ENCODE results near the gene CCL27. TPM values are rescaled to one million over a fixed set of nuclear protein-coding genes. Genes with fewer than 3 reads are reported as not detected.

Gene CCL27
- total RNA-seq, 2 donors from 2014 or later = 0.78 to 1.6 TPM

DNA sequence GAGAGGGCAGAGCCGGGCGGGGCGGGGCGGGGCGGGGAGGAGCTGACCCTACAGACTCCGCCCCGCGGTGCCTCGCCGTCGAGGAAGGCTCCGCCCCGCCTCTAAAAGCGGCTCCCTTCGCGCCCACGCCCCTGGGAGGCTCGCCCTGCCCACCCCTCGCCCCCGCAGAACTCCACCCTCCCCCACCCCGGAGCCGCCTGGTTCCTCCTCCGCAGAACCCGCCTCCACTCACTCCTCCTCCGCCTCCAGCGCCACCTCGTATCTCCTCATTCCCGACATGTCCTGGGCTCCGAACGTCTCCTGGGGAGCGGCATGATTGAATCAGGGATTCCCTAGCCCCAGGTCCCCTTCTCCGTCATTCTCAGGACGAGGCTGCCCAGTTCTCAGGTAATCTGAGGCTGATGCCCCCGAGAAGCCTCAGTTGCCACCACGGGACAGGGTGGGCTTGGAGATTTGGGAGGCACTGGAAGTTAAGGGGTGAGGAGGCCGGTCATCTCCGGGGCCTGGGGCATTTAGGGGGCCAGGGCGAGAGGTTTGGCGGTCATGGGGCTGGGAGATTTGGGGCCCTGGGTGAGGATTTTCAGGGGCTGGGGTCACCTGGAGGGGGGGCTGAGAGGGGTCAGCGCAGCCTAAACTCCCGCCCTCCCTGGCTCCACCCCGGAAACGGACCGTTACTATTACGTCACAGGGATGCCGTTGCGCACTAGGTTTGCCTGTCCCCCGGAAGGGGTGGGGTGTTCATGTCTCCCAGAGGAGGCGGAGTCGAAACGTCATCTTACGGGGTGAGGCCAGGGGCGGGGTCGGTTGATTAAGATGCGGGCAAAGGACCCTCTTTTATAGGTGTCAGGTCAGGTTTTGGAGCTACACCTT, 3.2 kb upstream of the CCL27 start:
- ATAC-seq (replicated peaks) = peak; percentile 81
- Mint-ChIP-seq H3K27me3 (no peaks in the 10 kb centered on the region), H3K36me3 (ENCODE audit: low read depth) (peaks cover 8% of the 10 kb centered on the region), H3K9me3 (peaks cover 11% of the 10 kb centered on the region), H3K4me1 (peaks cover 32% of the 10 kb centered on the region), H3K4me3 (peak overlapping the region; percentile 89), H3K27ac (peak overlapping the region; percentile 90)

DNA sequence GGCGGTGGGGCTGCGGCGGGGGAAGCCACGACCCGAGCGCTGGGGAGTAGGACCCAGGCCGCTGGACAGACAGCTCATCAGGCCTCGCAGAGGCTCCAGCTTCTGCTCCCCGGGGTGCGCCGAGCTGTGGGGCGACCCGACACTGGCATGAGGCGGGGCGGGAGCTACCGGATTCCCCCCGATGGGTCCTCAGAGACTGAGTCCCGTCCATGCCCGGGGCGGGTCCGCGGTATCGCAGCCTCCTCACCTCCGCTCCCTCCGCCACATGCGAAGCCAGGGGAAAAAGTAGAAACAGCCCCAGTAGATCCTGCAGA, 2.6 kb upstream of the CCL27 start:
- Mint-ChIP-seq H3K4me1 (peaks cover 36% of the 10 kb centered on the region), H3K27ac (peak overlapping the region; percentile 79), H3K9me3 (peaks cover 11% of the 10 kb centered on the region), H3K36me3 (ENCODE audit: low read depth) (peaks cover 14% of the 10 kb centered on the region), H3K27me3 (no peaks in the 10 kb centered on the region), H3K4me3 (peak overlapping the region; percentile 89)
- ATAC-seq (replicated peaks) = peak; percentile 30

DNA sequence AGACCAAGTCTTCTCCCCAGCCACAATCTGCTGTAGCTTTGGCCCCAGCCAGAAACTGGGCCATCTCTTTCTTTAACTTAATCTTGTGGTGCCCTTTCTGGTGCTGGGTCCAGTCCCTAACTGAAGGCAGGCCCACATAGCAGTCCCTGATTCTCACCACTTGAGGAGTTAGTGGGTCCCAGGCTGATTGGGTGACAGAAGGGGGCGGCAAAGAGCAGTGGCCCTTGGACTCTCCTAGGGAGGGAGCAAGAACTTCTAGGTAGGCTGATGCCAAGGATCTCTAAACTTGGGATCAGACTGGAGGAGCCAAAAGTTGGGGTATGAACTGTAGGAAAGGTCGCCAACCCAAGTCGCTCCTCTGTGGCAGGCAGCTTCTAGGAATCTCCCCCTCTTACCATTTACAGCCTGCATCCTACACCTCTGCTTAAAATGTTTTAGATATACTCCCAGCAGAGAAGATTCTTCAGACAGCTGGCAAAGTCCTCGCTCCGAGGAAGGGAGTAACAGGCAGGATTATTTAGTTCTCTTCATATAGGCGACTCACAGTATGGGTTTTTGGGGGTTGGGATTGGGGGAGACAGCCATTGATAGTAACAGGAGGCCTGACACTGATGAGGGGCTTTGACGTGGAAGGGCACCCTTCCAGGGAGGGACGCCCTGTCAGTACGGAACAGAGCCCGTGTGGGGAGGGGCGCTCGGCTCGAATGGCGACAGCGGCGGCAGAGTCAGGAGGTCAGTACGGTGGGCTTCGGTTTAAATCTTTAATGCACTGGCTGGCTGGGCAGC, 2.0 kb upstream of the CCL27 start:
- H3K4me3 Mint-ChIP-seq = peak overlapping the region; percentile 89
- H3K36me3 Mint-ChIP-seq (ENCODE audit: low read depth) = peaks cover 14% of the 10 kb centered on the region
- ATAC-seq (replicated peaks) = peak; percentile 55
- H3K4me1 Mint-ChIP-seq = peaks cover 36% of the 10 kb centered on the region
- H3K9me3 Mint-ChIP-seq = peaks cover 8% of the 10 kb centered on the region
- H3K27ac Mint-ChIP-seq = peak overlapping the region; percentile 79
- H3K27me3 Mint-ChIP-seq = no peaks in the 10 kb centered on the region

DNA sequence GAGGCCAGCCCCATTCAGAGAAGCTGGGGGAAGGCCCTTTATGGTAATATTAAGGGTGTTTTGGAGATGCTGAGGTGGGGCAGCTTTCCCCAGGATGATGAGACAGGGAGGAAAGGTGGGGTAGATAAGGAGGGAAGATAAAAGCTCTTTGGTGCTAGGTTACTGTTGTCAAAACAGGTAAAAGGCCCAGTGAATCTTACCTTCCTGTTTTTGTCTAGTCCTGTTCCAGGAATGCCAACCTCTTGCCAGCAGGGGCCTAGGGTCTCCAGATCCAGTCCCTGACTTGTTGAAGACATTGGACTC, 797 bp upstream of the CCL27 start:
- Mint-ChIP-seq H3K4me1 (peaks cover 36% of the 10 kb centered on the region), H3K36me3 (ENCODE audit: low read depth) (peaks cover 9% of the 10 kb centered on the region), H3K9me3 (no peaks in the 10 kb centered on the region), H3K27ac (peak overlapping the region; percentile 79), H3K27me3 (no peaks in the 10 kb centered on the region), H3K4me3 (peak overlapping the region; percentile 89)
- no peak for ATAC-seq (replicated peaks)

DNA sequence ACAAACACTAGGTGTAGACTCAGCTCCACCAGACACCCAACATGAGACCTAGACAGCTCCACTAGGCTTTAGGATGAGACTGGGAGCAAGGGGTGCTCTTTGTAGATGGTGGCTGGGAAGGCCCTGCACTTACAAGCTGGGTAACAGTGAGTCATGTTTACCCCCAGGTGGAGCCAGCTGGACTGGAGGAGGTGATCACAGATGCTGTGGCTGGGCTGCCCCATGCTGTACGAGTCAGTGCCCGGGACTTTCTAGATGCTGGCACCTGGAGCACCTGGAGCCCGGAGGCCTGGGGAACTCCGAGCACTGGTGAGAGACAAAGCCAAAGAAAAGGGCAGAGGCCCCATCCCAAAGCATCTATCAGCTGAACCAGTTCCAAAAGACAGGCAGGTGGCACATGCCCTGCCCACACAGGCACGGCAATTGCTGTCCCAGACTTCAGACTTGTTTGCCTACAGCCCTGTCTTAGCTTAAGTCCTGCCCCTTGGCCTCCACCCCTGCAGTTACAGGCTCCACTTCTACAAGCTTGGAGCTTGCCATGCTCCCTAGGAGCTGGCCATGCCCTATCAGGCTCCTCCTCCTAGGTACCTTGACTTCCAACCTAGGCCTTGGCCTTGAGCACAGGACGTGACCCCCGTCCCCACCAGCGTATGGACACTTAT, 2.7 kb downstream of the CCL27 start:
- no peaks in the 10 kb centered on the region for H3K9me3 Mint-ChIP-seq

DNA sequence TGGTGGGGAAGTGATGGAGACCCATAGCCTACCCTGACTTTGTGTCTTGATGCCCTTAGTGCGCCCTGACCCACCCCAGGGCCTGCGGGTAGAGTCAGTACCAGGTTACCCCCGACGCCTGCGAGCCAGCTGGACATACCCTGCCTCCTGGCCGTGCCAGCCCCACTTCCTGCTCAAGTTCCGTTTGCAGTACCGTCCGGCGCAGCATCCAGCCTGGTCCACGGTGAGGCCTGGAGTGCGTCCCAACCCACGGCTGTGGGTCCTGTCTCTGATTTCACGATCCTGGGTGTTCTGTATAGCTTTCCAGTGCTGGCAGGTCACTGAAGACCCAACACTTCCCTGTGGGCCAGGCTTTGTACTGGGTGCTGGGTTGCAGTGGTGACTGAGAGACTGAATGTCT, 4.0 kb downstream of the CCL27 start:
- H3K36me3 Mint-ChIP-seq (ENCODE audit: low read depth) = peaks cover 9% of the 10 kb centered on the region
- H3K27me3 Mint-ChIP-seq = no peaks in the 10 kb centered on the region
- ATAC-seq (replicated peaks) = no peak
- H3K9me3 Mint-ChIP-seq = no peaks in the 10 kb centered on the region
- H3K4me1 Mint-ChIP-seq = peaks cover 33% of the 10 kb centered on the region
- H3K27ac Mint-ChIP-seq = peak overlapping the region; percentile 20
- H3K4me3 Mint-ChIP-seq = no peak overlapping the region

More for the DNA sequence above, 2.7 kb downstream of the CCL27 start:
- no peak overlapping the region for H3K4me3 Mint-ChIP-seq
- H3K36me3 Mint-ChIP-seq (ENCODE audit: low read depth) = peaks cover 9% of the 10 kb centered on the region
- ATAC-seq (replicated peaks) = peak; percentile 24
- peaks cover 41% of the 10 kb centered on the region for H3K4me1 Mint-ChIP-seq
- H3K27ac Mint-ChIP-seq = no peak overlapping the region
- no peaks in the 10 kb centered on the region for H3K27me3 Mint-ChIP-seq

DNA sequence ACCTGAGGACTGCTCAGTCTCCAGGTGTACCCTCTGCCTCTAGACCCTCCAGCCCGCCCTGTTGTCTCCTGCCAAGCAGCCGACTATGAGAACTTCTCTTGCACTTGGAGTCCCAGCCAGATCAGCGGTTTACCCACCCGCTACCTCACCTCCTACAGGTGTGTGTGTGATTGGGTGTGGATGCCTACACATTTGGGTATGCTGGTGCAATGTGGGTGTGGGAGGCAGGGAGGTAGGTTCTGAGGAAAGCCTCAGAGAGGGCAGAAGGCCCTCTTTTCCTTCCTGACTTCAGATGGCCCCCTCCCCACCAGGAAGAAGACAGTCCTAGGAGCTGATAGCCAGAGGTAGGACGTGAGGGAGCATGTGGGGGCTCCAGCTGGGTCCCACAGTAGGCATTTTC, 5.5 kb downstream of the CCL27 start:
- Mint-ChIP-seq H3K4me1 (peaks cover 36% of the 10 kb centered on the region), H3K27me3 (no peaks in the 10 kb centered on the region), H3K36me3 (ENCODE audit: low read depth) (peaks cover 9% of the 10 kb centered on the region), H3K9me3 (no peaks in the 10 kb centered on the region), H3K4me3 (no peak overlapping the region), H3K27ac (no peak overlapping the region)
- ATAC-seq (replicated peaks) = no peak

DNA sequence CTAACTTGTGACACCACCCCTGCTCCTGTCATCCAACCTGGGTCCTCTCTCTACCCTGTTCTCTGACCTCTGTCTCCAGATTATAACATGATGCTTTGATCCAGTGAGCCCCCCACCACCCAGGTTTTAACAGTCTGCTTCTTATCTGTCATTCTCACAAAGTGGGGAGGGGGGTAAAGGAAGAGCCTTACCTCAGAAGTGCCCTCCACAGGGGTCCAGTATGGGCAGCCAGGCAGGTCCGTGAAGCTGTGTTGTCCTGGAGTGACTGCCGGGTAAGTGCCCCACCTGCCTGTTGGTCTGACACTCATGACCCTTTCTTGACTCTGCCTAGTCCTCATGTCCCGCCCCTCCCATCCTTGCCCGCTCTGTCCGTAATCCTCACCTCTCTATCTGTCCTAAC, 7.1 kb downstream of the CCL27 start:
- peaks cover 10% of the 10 kb centered on the region for H3K36me3 Mint-ChIP-seq (ENCODE audit: low read depth)
- H3K4me1 Mint-ChIP-seq = peaks cover 28% of the 10 kb centered on the region
- no peaks in the 10 kb centered on the region for H3K27me3 Mint-ChIP-seq
- peak overlapping the region; percentile 80 for H3K27ac Mint-ChIP-seq
- no peaks in the 10 kb centered on the region for H3K9me3 Mint-ChIP-seq
- H3K4me3 Mint-ChIP-seq = no peak overlapping the region
- ATAC-seq (replicated peaks) = no peak

DNA sequence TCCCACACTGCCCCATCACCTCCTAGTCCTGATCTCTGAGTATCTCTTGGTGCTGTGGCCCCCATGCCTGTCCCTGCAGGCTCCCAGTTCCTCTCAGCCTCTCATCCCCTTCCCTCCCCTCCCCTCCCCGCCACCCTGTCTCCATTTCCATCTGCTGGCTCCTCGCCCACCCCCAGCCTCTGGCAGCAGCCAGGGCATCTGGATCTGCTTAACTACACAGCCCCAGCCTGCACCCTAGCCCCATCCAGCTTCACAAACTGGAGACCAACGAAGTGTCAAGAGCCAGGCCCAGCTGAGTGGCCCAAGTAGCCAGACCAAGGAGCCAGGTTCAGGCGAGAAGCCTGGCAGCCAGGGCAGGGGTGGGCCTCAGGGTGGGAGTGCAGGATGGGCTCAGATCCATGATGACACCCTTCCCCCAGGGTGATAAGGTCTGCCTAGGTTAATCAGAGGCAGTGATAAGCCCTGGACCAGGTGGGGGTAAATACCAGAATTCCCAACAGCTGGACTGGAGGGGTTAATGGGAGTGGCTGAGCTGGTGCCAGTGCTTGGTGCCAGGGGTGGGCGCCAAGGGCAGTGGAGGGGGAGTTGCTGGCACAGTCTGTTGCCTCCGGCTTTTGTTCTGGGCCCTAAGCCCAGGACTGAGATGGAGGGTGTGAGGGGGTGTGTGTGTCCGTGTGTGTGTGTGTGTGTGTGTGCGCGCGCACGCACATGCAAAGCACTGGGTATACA, 8.0 kb downstream of the CCL27 start:
- Mint-ChIP-seq H3K27ac (no peak overlapping the region), H3K4me1 (peaks cover 27% of the 10 kb centered on the region)

DNA sequence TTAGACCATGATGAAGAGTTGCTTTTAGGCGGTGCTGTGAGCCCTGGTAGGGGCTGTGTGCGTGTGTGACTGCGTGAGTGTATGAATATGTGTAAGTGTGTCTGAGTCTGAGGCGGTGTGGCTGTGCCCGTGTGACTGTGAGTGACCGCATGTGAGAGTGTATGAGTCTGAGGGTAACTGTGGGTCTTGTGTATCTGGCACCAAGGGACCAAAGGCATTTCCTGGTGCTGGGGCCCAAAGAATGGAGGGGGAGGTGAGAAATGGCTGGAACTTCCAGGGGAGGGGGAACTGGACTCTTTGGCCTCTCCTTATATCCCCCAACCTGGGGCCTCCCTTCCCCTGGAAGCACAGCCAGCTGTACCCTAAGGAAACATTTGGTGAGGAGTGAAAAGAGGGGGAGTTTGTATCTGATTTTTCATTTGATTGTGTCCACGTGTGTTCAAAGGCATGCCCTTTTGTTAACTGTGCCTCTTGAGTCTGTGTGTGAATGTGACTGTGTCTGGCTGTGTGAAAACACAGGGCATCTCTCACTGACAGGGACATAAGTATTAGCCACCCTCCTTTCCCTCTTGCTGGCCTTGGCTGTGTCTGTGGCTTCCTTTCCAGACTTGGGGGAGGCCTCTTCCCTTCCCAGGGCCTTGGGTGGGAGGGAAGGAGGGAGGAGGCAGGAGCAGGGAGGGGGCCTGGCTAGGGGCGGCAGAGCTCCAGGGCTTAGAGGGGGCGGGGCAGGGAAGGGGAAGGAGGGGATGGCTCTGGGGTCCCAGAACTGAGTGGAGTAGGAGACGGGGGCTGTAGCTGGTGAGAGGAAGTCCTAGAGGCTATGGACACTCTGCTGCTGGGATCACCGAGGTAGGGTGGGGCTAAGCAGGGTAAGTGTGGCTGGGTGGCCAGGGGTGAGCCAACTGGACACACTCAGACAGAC, 9.0 kb downstream of the CCL27 start:
- peaks cover 35% of the 10 kb centered on the region for H3K4me1 Mint-ChIP-seq
- no peaks in the 10 kb centered on the region for H3K9me3 Mint-ChIP-seq
- ATAC-seq (replicated peaks) = no peak
- H3K4me3 Mint-ChIP-seq = peak overlapping the region; percentile 8
- H3K27me3 Mint-ChIP-seq = no peaks in the 10 kb centered on the region
- peak overlapping the region; percentile 79 for H3K27ac Mint-ChIP-seq
- peaks cover 26% of the 10 kb centered on the region for H3K36me3 Mint-ChIP-seq (ENCODE audit: low read depth)

More for the DNA sequence above, 8.0 kb downstream of the CCL27 start:
- Mint-ChIP-seq H3K36me3 (ENCODE audit: low read depth) (peaks cover 15% of the 10 kb centered on the region), H3K4me3 (no peak overlapping the region), H3K27me3 (no peaks in the 10 kb centered on the region), H3K9me3 (no peaks in the 10 kb centered on the region)
- no peak for ATAC-seq (replicated peaks)

DNA sequence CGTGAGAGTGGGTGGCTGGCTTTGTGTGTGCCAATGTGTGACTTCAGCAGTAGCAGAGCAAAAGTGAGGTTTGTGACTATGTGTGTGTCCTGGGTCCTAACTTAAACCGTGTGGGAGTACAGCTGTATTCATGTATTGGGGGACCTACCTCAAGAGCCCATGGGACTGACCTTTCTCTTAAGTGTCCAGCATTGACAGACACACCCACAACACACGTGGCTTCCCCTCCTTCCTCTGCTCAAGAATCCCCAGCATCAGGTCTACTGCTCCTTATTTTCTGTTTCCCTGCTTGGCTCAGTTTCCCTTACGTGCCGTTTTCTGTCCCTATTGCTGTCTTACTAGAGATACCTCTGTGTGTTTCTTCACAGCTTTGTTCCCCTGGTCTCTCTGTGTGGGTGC, 9.9 kb downstream of the CCL27 start:
- H3K36me3 Mint-ChIP-seq (ENCODE audit: low read depth) = peaks cover 34% of the 10 kb centered on the region
- no peaks in the 10 kb centered on the region for H3K27me3 Mint-ChIP-seq
- peaks cover 42% of the 10 kb centered on the region for H3K4me1 Mint-ChIP-seq
- H3K4me3 Mint-ChIP-seq = peak overlapping the region; percentile 69
- peak overlapping the region; percentile 79 for H3K27ac Mint-ChIP-seq
- H3K9me3 Mint-ChIP-seq = no peaks in the 10 kb centered on the region
- no peak for ATAC-seq (replicated peaks)

DNA sequence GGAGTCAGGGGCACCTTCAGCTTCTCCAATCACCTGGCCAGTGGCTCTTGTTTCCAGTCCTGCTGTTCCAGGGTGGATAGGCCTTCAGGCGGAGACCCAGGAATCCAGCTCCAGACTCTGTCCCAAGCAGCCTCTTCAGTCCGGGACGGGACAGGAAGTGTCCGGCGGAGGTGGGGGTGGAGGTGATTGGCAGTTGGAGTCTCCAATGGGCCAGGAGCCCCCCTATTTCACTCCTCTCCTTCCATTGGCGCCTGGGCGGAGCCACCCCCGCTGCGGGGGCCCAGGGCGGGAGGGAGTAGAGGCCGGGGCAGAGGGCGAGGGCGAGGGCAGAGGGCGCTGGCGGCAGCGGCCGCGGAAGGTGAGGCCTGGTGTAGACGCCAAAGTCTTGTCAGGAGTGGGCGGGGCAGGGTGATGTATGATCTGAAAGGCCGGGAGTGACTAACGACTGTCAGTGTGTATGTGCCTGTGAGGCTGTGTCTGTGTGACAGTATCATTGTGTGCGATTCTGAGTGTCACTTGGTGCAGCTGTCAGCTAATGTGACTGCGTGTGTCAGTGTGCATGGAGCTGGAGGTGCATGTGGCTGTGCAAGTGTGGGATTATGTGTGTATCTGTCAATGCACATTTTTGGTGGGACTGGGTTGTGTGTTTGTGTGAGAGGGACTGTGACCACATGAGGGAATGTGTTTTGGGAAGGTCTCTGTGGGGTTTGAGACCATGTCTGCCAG, 10.4 kb downstream of the CCL27 start, which contains the start of gene IL11RA:
IL11RA (plus strand) TSS at position 310 of the 726 bp plus-strand sequence. CDS start 3,033 bp downstream, outside the sequence.
- Mint-ChIP-seq H3K27me3 (no peaks in the 10 kb centered on the region), H3K9me3 (no peaks in the 10 kb centered on the region), H3K4me3 (peak within 1 kb of the TSS; percentile 69), H3K27ac (peak within 1 kb of the TSS; percentile 79), H3K36me3 (ENCODE audit: low read depth) (peaks cover 39% of the 10 kb centered on the region), H3K4me1 (peaks cover 45% of the 10 kb centered on the region)
- ATAC-seq (replicated peaks) = peak; percentile 92

DNA sequence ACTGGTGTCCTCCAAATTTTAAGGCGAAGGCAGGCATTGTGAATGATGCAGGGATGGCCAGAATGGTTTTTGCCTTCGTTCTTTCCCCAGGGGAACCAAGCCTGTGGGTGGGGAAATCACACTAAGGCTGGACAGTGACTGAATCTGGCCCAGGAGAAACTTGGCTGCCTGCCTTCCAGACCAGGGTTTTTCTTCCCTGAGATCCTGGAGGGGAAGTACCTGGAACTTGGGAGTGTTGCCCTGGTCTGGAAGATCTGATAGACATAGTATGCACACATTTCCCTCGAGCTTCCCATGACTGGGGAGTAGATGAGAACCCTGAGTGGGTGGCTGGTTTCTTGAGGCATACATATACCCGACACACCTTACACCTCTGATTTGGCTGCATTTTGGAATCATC, 11.1 kb downstream of the CCL27 start:
- ATAC-seq (replicated peaks) = no peak
- no peak overlapping the region for H3K4me3 Mint-ChIP-seq
- peaks cover 45% of the 10 kb centered on the region for H3K4me1 Mint-ChIP-seq
- H3K9me3 Mint-ChIP-seq = no peaks in the 10 kb centered on the region
- H3K27ac Mint-ChIP-seq = peak overlapping the region; percentile 79
- H3K36me3 Mint-ChIP-seq (ENCODE audit: low read depth) = peaks cover 40% of the 10 kb centered on the region
- no peaks in the 10 kb centered on the region for H3K27me3 Mint-ChIP-seq

Measured in activated T-helper 17 cell treated with anti-CD3 and anti-CD28 coated beads, Interleukin-2, amount 50 U/mL, for 72 hours (primary cell).